GM19395 (cell line): ENCODE measurements around the gene LRP1B.

ENCODE experiments used
- ATAC-seq: cut with Tn5 transposase; IDR thresholded peaks from one replicate; pipeline ENCODE4 v1.9.1; 2021; ENCODE audit warnings: mild to moderate bottlenecking, moderate library complexity; ENCODE audit not compliant: unreplicated experiment

LRP1B gene

DNA sequence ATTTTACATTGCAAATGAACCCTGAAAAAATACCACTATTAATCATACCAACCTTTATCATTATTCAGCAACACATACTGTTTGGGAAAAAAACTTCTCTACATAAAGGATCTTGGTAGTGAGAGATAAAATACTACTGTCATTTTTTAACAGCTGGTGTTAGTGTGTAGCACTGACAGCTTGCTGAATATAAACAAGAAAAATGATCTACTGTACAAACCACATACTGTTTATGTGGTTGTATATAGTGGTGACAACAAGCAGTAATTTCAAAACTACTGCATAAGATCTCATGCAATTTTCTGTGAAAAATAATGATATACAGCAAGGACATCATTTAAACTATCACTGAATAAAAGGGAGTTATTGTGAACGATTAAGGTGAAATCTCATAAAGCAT, 601.2 kb downstream of the LRP1B start:
- no peak for ATAC-seq

DNA sequence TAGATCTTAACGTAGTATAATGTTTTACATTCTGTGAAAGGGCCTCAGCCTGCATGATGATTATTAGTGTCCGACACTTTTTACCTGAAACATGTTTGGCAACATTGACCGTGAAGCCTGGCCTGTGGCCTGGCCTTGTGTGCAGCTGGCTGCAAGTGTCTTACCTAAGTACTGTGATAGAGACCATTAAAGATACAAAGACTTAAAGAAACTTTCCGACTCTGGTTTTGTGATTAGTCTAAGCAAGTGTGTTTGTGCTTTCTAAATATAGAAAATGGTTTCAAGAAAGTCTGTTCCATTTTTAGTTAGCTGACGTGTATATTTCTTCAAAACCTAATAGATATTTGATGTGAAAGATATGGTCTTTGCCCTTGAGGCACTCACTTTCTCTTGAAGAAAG, 601.8 kb downstream of the LRP1B start:
- ATAC-seq = peak; percentile 87

GRCh38 chr2:141526760-141527159, 604.1 kb downstream of the LRP1B start:
- ATAC-seq = no peak

DNA sequence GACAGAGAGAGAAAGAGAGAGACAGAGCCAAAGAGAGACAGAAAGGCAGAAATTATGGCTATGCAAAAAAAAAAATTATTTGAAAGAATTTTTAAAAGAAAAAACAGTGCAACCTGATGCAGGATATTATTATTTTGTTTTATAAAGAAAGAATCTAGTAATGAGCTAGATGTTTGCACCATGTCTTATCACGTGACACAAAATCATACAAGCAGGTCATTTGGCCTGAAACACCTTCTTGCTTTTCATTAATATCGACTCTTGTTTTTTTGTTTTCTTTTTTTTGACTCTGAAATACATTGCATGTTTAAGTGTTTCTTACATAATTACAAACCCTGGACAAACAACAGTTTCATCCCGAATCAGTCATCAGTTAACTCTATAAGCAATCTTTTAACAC, 606.0 kb downstream of the LRP1B start:
- no peak for ATAC-seq

GRCh38 chr2:141523199-141523598, 607.6 kb downstream of the LRP1B start:
- peak; percentile 57 for ATAC-seq

DNA sequence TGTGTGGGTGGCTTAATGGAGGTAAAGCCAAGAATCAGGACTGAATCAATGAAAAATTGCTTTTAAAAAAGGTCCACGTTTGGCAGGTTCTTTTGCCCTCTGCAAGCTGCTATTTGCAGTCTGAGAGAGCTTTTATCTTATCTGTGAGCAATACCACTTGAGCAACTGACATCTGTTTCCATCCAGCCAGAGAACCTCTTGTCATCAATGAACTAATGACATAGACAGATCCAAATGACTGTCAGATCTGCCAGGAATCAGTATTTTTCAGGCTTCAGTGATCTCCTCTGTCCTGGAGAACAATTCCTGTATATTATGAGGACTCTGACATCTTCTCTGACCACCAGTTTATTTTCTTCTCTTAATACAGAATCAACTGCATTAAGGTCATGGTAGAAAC, 608.1 kb downstream of the LRP1B start:
- ATAC-seq = no peak

GRCh38 chr2:141522048-141522447, 608.8 kb downstream of the LRP1B start:
- ATAC-seq = no peak

DNA sequence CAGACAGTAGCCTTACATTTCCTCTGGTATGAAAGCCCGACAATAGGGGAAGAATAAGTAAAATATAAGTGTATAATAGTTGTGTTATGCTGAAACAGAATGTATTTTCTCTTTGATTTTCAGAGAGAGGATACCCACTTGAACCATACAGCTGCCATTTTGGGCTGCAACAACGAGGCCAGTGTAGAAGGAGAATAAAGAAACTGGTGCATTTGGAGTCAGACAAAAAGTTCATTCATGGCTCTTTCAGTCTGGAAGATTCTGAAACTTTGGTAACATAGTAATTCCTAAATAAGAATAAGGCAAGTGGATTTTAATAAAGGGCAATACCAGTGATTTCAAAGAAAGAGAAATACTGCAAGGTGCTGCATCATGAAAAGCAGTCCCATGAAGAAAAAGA, 610.9 kb downstream of the LRP1B start:
- no peak for ATAC-seq

DNA sequence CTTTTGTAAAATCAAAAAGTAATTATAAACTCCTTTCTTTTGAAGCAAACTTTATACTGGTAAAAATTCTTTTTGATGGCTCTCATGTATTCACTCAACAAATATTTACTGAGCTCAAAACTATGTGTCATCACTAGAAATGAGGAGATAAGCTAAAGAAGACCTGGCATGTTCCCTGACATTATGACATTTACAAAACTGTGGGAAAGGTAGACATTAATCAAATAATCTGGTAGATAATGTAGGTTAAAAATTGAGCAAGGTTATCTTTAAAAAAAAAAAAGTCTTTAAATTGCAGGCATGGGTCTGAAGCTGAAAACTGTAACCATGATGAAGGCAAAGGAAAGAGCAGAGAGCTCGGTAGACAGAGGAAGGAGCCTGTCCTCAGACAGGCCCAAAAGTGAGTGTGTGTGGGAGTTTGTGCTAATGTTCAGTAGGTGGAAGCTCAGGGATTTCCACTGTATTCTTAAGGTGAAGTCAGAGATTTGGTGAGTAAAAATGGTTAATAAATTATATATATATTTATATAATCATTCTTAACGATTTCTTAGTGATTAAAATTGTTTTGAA, 612.9 kb downstream of the LRP1B start:
- no peak for ATAC-seq

- no peak for ATAC-seq
Measured at GRCh38 chr2:141517180-141517851, 613.5 kb downstream of the LRP1B start.

DNA sequence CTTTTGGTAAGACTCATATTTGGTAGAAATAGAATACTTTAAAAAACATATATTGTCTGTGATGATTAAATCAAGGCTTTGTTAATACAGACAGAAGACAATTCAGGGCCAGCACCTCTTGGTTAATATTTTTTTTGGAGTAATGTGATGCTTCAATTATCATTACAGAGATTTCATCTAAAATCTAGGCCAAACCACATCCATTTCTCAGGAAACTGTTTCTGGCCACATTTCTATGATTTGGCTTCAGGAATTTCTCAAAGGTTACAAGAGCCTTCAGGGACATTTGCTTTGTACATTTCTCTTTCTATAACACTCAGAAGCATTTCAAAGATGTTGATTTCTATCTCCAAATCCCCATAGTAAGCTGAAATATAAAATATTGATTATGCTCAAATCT, 614.9 kb downstream of the LRP1B start:
- ATAC-seq = no peak

GRCh38 chr2:141513853-141514252, 617.0 kb downstream of the LRP1B start:
- ATAC-seq = peak; percentile 100

DNA sequence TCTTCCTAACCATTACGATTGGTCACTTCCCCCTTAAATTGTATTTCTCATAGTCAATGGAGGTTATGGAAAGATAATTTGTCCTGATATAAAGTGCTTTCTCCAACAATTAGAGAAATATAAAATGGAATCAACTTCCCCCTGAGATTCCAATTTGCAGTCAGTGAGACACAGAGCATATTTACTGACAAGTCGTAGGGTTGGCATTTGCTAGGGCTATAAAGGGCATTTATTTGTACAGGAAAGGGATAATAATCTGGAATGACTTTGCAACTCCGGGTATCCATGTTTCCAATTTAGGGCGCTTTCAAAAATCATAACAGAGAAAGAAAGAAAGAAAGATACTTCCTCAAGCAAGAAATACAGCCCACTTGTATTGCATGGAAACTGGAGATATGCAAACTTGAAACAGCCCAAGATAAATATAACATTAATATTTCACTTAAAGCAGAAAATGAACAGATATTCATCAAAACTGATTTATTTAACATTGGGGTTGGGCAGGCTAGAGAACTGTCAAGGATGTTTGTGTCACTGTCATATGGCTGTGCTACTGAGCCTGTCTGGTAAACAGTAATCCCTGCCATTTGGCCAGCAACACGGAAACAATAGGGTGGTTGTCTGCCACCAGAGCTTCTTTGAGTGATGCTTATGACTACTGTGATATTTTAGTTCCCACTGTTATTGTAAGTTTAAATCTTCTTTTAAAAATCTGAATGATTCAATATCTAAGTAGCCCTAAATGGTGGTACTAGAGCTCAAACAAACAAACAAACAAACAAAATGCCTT, 621.8 kb downstream of the LRP1B start:
- no peak for ATAC-seq

DNA sequence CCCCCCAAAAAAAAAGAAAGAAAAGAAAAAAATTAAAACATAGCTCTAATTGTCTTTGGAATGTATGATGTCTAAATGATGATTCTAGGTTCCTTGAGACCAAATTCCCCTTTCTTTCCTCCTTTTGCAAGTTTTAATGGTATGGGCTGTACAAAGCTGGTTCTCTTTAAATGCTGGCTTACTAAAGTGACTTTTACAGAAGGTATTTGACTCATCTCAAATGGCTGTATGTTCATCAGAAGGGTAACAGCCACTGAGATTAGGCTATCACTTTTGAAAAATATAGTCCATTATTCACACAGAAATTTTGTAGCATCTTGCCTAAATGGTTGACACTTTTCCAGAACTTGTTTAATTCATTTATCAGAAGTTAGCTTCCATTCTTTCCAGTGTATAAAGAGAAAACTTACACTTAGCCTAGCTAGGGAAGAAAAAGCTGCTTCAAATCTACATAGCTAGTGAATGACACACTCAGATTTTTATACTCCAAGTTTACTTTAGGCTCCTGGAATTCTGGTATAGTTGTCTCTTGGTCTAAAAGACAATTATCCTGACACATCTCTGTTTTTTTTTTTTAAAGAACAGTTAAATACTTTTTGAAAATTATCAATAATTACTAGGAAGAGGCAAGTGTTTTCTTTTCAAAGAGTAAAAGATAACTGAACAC, 622.6 kb downstream of the LRP1B start:
- ATAC-seq = no peak

GRCh38 chr2:141506135-141506534, 624.7 kb downstream of the LRP1B start:
- ATAC-seq = no peak

DNA sequence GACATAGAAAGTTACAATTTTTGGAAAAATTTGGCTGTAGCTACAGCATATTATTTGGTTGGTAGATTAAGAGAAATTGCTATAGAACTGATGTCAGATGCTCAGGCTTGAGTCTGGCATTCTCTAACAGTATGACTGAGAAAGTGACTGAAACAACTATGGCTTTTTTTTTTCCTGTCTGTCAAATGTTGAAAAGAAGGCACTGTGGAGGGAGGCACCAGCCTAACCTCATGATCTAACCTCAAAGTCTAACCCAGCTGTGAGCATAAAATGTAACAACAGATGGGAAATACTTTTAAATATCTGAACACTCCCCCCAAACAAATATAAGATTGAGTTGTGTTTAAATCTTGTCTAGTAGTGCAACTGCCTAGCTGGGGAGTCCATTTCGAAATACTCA, 629.1 kb downstream of the LRP1B start:
- ATAC-seq = no peak

DNA sequence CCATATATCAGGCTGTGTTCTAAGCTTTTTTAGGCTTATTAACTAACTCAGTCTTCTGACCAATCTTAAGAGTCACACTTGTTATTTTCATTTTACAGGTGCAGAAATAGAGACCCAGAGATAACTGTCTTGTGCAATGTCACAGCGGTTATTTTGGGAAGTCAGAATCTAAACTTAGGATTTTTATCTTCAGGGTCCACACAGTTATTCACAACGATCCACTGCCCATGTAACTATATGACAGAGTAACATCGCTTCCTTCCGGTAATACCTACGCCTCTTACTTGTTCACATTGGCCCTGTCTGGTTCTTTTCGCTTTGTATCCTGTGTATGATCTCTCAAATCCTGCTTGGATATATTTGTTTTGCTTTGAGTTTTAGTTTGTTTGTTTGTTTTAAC, 631.7 kb downstream of the LRP1B start:
- no peak for ATAC-seq

GRCh38 chr2:141498561-141498960, 632.3 kb downstream of the LRP1B start:
- no peak for ATAC-seq

GRCh38 chr2:141497272-141497671, 633.5 kb downstream of the LRP1B start:
- no peak for ATAC-seq

- ATAC-seq = no peak
Measured at GRCh38 chr2:141496810-141497209, 634.0 kb downstream of the LRP1B start.

DNA sequence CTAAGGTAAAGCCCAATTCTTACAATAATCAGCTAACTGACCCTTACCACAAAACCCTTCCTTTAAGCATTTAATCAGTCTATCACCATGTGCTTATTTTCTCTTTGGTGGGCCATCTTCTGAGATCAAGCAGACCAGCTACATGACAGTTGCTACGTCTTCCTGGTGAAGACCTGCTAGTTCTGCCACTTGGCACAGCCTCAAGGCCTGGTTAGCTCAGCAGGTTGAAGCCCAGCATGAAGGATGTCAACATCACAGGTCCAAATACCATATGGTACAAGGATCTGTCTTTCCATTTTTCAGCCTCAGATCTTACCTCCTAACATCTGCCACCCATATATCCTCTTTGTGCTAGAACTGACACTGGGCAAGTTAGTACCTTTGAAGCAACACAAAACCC, 636.9 kb downstream of the LRP1B start:
- no peak for ATAC-seq

DNA sequence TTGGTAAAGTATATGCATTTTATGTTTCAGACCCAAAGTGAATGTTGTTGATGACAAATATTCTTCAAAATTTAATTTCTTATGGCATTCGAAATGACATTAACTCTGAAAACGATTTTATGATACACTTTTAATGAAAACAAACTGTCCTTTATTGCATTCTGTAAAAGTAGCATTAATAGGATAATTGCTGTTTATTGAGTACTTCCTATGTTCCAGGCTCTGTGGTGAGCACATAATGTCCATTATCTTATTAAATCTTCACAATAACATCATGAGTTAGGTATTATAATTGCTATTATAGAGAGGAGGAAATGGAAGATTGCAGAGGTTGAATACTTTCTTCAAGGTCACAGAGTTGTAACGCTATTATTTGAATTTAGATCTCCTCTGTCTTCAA, 638.0 kb downstream of the LRP1B start:
- ATAC-seq = no peak
